NCI-H1417 (cell line): ENCODE results near the gene ADD3.
"Not testable (repeated sequence)": the region's sequence is repeated elsewhere in the genome, so short reads cannot be mapped to it uniquely, and the experiment has no call there.

Experiments used
- DNase-seq, 3 experiments: peaks; one replicate each; lab custom pipeline; 2025; lab: John Stamatoyannopoulos, UW

The ADD3 gene

GRCh38 chr10:110107430-110107829 is 99.6 kb downstream of the ADD3 start:
- no peak for DNase-seq

DNA sequence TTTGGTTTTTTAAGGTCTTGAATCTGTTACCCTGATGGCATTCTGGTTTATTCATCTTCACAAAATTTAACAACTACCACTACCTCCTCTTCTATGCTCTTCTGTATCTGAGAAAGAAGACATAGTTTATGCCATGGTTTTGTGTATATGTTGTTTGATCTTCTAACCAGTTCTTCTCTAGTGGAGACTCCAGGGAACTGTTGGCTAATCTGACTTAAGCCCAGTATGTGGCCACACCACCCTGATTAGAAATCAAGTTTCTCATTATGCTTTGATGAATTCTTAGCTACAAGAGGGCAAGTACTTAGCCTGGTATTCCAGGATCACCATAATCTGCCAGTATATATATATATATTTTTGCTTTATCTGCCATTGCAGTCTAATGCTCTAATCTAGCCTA is 100.1 kb downstream of the ADD3 start:
- DNase-seq: no peak

DNA sequence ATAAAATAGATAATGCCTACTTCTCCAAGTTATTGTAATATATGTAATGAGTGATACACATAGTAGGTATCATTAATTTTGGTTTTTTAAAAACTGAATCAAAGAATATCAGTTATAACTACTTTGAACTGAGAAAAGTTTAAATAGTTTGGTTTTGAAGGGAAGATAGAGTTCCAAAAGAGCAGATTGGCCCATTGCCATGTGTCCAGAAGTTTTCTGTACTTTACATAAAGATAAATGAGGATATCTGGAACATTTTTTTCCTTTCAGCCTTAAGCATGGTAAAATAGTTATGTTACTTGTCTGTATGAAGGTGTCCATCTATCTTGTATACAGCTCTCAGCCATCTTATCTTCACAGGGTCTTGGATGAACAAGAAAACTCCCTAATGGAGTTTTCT is 101.7 kb downstream of the ADD3 start:
- no peak for DNase-seq

DNA sequence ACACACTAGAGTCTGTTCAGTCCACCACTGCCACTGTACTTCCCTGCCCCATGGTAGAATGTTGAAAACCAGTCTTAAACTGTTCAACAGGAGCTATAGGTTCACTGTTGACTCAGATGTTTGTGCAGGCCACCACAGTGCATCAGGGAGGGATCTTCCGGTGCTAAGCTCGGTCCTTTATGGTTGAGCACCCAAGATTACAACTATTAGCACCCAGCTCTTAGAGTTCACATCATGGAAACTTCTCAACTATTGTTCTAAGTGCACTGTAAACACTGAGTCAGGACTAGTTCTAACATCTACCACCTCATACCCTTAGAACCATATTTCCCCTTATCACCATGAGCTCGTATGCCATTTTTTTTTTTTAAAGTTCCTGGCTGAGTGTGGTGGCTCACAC is 102.6 kb downstream of the ADD3 start:
- no peak for DNase-seq

- no peak for DNase-seq
Measured at GRCh38 chr10:110113670-110114337, 106.0 kb downstream of the ADD3 start.

DNA sequence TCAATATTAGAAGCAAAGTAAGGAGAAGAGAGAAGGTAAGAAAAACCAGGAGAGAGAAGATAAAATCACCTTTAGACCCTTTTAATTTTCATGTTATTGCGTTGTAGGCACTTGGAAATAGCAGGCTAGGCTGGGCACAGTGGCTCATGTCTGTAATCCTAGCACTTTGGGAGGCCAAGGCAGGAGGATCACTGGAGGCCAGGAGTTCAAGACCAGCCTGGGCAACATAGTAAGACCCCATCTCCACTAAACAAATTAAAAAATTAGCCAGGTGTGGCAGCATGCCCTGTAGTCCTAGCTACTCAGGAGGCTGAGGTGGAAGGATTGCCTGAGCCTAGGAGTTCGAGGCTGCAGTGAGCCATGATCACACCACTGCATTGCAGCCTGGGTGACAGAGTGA is 106.9 kb downstream of the ADD3 start:
- not testable (repeated sequence) for DNase-seq

DNA sequence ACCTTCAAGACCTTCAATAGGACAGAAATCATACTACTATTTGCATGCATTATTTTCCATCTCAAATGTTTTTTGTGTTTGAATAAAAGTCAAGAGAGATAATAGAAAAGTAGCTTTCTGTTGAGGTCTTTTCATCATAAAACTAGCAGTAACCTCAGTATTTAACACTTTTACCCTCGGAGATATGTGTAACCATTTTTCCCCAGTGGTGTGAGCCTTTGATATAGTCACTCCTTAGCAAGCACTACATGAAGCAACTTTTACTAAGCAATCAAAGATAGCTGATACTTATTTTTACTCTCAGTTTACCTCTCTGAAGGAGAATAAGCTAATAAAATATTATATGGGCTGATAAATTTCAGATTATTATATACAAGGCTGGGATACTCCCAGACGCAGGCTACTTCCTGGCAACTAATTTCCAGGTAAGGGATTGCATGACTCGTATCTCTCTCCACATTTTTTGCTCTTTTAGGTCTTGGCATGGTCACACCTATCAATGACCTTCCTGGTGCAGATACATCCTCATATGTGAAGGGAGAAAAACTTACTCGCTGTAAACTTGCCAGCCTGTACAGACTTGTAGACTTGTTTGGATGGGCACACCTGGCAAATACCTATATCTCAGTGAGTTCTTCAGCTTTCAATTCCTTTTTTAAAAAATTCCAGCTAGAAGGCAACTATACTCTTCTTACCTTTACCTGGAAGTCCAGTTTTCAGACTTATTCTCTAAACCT is 108.2 kb downstream of the ADD3 start:
- no peak for DNase-seq

- DNase-seq: no peak
Measured at GRCh38 chr10:110118891-110119621, 111.3 kb downstream of the ADD3 start.

DNA sequence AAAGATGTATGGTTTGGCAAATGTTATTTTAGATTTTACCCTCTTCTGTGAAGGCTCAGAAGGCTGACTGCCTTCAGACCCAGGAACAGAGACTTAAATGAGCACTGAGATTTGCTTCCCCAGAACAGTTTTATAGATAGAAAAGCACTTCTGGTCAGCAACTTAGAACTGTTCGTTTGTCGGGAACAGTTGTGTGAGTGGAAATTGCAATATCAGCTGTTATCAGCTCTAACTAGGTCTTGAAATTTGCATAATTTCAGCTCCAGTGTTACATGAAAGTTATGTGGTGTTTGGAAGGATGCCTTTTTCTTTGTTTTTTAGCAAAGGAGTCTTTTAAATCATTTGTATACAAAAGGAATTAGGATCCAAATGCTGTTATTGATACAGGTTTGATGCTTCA is 115.8 kb downstream of the ADD3 start:
- DNase-seq: no peak

DNA sequence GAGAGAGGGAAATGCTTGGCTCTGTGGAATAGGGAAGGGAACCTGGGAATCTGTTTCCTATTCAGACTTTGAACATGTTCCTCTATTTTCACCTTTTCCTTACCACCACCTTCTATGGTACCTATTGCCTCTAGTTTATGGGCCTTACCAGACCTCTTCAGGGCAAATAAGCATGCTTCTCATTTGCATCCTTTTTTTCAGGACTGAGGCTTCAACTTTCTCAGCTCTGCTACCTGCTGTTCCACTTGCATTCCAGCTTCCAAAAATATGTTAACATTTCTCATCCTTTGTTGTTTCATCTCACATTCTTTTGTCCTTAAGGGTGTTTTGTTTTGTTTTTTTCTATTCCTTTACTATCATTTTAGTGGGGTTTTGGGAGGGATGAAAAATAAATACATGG is 121.7 kb downstream of the ADD3 start:
- no peak for DNase-seq

DNA sequence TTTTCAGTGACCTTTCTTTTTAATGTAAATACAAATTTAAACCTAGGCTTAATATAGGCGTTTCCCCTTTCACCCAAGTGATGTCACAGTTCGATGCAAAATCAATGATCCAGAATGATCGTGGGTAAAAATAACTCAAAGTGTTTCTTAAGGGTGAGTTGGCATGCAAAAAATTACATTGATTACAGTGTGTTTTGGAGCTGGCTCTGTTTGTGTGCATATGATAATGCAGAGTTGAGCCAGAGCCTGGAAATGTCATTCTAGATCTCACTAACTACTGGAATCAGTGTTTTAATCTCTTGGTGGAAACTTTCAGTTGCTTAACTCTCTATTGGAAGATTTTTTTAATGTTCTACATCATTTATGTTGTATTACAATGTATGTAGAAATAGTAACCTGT is 127.1 kb downstream of the ADD3 start:
- DNase-seq: no peak

DNA sequence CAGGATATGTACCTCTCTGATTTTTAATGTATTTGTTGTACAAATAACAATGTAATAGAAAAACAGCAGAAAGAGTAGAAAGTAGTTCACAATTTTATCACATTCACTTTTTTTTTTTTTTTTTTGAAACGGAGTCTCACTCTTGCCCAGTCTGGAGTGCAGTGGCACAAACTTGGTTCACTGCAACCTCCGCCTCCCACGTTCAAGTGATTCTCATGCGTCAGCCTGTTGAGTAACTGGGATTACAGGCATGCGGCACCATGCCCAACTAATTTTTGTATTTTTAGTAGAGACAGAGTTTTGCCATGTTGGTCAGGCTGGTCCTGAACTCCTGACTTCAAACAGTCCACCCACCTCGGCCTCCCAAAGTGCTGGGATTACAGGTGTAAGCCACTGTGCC is 128.1 kb downstream of the ADD3 start:
- DNase-seq: not testable (repeated sequence)

GRCh38 chr10:110137142-110137545 is 129.4 kb downstream of the ADD3 start:
- peak; percentile 21 to 66 (median 56) for DNase-seq

GRCh38 chr10:110138197-110138812 is 130.5 kb downstream of the ADD3 start:
- peak; percentile 8 to 65 (median 32) for DNase-seq

- no peak for DNase-seq
Measured at GRCh38 chr10:110141185-110141584, 133.4 kb downstream of the ADD3 start.

DNA sequence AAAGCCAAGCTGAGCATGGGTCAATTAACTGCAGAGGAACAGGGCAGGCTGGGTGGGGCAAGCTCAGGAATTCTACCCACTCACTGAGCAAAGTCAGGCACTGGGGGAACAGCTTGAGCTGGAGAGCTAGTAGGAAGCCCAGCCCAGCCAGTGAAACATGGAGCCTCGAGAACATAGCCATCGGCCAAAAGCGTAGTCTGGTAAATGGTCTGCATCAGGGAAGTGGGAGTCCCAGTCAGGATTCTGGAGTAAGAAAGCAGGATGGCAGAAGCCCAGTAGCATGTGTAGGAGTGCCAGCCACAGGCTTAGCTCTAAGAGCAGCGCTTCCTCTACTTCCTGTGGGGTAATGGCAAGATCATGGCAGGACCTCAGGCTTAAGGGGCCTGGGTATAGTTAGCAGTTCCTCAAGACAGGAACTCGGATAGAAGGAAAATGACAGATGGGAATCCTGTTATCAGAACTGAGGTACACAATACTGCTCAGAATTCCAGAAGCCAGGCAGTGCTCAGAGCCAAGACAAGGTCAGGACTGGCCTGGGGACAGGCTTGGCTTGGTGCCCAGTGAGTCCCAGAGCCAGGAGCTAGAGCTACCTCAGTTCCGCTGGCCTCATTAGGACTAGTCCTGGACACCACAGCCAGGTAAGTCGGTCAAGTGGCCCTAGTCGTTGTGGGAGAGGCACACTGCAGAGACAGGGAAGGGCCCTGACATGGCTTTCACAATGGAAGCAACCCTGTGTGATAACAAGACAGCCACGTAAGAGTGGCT is 134.3 kb downstream of the ADD3 start:
- no peak for DNase-seq

GRCh38 chr10:110142965-110143364 is 135.2 kb downstream of the ADD3 start:
- no peak for DNase-seq

- DNase-seq: no peak
Measured at GRCh38 chr10:110144507-110144906, 136.7 kb downstream of the ADD3 start.

GRCh38 chr10:110147961-110148360 is 140.2 kb downstream of the ADD3 start:
- peak in 1 of 3 experiments; percentile 41 for DNase-seq

GRCh38 chr10:110149259-110149658 is 141.5 kb downstream of the ADD3 start:
- no peak for DNase-seq

GRCh38 chr10:110150046-110150445 is 142.3 kb downstream of the ADD3 start:
- DNase-seq: no peak

DNA sequence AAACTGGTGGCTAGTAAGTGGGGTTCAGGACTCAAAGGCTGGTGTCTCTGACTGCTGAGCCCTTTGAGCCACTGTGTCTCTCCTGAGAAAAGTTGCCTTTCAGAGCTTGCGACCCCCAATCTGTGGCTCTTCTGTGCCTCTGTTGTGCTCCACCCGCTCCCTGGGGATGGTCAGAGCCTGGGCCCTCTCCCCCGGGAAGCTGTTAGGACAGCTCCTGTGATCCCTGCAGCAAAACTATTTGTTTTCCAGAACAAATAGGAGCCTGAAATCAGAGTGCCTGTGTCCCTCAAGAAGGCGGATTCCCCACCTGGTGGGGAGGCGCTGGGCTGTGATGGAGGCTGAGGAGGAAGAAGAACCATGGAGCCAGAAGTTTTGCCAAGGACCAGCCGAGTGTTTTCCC is 143.2 kb downstream of the ADD3 start:
- DNase-seq: no peak
